Liver (tissue), 9 donors: Measurements from ENCODE around the gene PC. TPM values are rescaled to one million over a fixed set of nuclear protein-coding genes. Genes with fewer than 3 reads are reported as not detected.

Experiments used
- DNase-seq: peaks from one replicate; pipeline ENCODE4 v3.0.0-alpha.2; 2017; ENCODE audit warnings: low spot score
- H3K27ac ChIP-seq, 2 donors: one replicate each; pipeline ENCODE4 v1.7.0; 2013; ENCODE audit warnings: inconsistent platforms in 2 of 2, low read length in 2 of 2, control low read depth in 1 of 2, low read depth in 1 of 2, mild to moderate bottlenecking in 1 of 2
- H3K27me3 ChIP-seq, 4 donors: one replicate each; pipeline versions ENCODE4 v1.6.1 to v1.7.0; 2013; ENCODE audit warnings: low read length in 3 of 4, inconsistent platforms in 1 of 4, mild to moderate bottlenecking in 1 of 4, moderate library complexity in 1 of 4; ENCODE audit not compliant: control insufficient read depth in 4 of 4, insufficient read depth in 4 of 4
- H3K36me3 ChIP-seq, 4 donors: one replicate each; pipeline versions ENCODE4 v1.6.1 to v1.7.0; 2013; ENCODE audit warnings: low read length in 3 of 4, mild to moderate bottlenecking in 3 of 4, low read depth in 1 of 4, moderate library complexity in 1 of 4; ENCODE audit not compliant: control insufficient read depth in 4 of 4, insufficient read depth in 3 of 4
- H3K4me1 ChIP-seq, 4 donors: one replicate each; pipeline versions ENCODE4 v1.6.1 to v1.7.0; 2013; ENCODE audit warnings: low read length in 3 of 4, mild to moderate bottlenecking in 3 of 4, moderate library complexity in 1 of 4; ENCODE audit not compliant: control insufficient read depth in 4 of 4, insufficient read depth in 4 of 4
- H3K4me3 ChIP-seq, 3 donors: one replicate each; pipeline versions ENCODE4 v1.6.1 to v1.7.0; 2013; ENCODE audit warnings: low read length in 3 of 3, control low read depth in 1 of 3, low read depth in 1 of 3, mild to moderate bottlenecking in 1 of 3
- H3K9ac ChIP-seq, 2 donors: one replicate each; pipeline ENCODE4 v1.7.0; 2013; ENCODE audit warnings: low read length in 2 of 2, mild to moderate bottlenecking in 2 of 2, moderate library complexity in 2 of 2, control low read depth in 1 of 2, low read depth in 1 of 2
- H3K9me3 ChIP-seq, 4 donors: one replicate each; pipeline versions ENCODE4 v1.6.1 to v1.7.0; 2013; ENCODE audit warnings: low read length in 3 of 4; ENCODE audit not compliant: control insufficient read depth in 4 of 4
- EGR1 ChIP-seq, 2 donors: IDR thresholded peaks; 2 replicates each; pipeline ENCODE4 v1.6.1; 2016 to 2018; ENCODE audit warnings: antibody characterized with exemption in 2 of 2, low read depth in 2 of 2
- FOXA2 ChIP-seq: IDR thresholded peaks from 2 replicates; pipeline ENCODE4 v1.6.1; 2016; ENCODE audit warnings: antibody characterized with exemption
- GABPA ChIP-seq, 2 donors: IDR thresholded peaks in 1 of 2; conservative IDR thresholded peaks in 1 of 2; 2 replicates each; pipeline ENCODE4 v1.6.1; 2016; ENCODE audit warnings: antibody characterized with exemption in 2 of 2, mild to moderate bottlenecking in 1 of 2, moderate library complexity in 1 of 2
- HNF4A ChIP-seq, 2 donors: conservative IDR thresholded peaks; 2 replicates each; pipeline ENCODE4 v1.6.1; 2016; ENCODE audit warnings: antibody characterized with exemption in 2 of 2, mild to moderate bottlenecking in 2 of 2
- JUND ChIP-seq, 2 donors: IDR thresholded peaks; 2 replicates each; pipeline ENCODE4 v1.6.1; 2016; ENCODE audit warnings: antibody characterized with exemption in 2 of 2
- NR2F2 ChIP-seq: IDR thresholded peaks from 2 replicates; pipeline ENCODE4 v1.6.1; 2016; ENCODE audit warnings: antibody characterized with exemption
- RXRA ChIP-seq, 2 donors: IDR thresholded peaks; 2 replicates each; pipeline ENCODE4 v1.6.1; 2017 to 2018; ENCODE audit warnings: antibody characterized with exemption in 2 of 2, mild to moderate bottlenecking in 1 of 2
- SP1 ChIP-seq: IDR thresholded peaks from 2 replicates; pipeline ENCODE4 v1.6.1; 2018; ENCODE audit warnings: antibody characterized with exemption, mild to moderate bottlenecking
- TAF1 ChIP-seq: conservative IDR thresholded peaks from 2 replicates; pipeline ENCODE4 v1.6.1; 2016; ENCODE audit warnings: antibody characterized with exemption, mild to moderate bottlenecking
- YY1 ChIP-seq: IDR thresholded peaks from 2 replicates; pipeline ENCODE4 v1.6.1; 2016; ENCODE audit warnings: antibody characterized with exemption, mild to moderate bottlenecking
- WGBS: extraction: QIAGEN DNeasy Blood & Tissue Kit; methylation state at CpG from one replicate; pipeline ENCODE4 v1.1.7; 2013; 5-methylcytosine and 5-hydroxymethylcytosine counted together
- polyA plus RNA-seq, 2 donors: library from polyadenylated mRNA; stranded (reverse) in 1 of 2; unstranded in 1 of 2; fragments of 200-250 nt in 1 of 2; fragments of >200 nt in 1 of 2; fragmentation: Nextera tagmentation in 1 of 2; extraction: Ambion mirVana in 1 of 2; gene quantifications; one replicate each; pipeline versions ENCODE4 v1.2.1 to v1.2.3, GENCODE V29; 2013 to 2015
- total RNA-seq, 2 donors: library from RNA; depleted of rRNA; stranded (reverse); fragments of >200 nt; gene quantifications; one replicate each; pipeline ENCODE4 v1.2.3, GENCODE V29; 2014
- TF ChIP-seq, protein P1 (sequence below): IDR thresholded peaks from 2 replicates; pipeline ENCODE4 v1.6.1; 2016; ENCODE audit warnings: antibody characterized with exemption
- TF ChIP-seq, protein P2 (sequence below): IDR thresholded peaks from 2 replicates; pipeline ENCODE4 v1.6.1; 2016; ENCODE audit warnings: antibody characterized with exemption
- TF ChIP-seq, protein P3 (sequence below): IDR thresholded peaks from 2 replicates; pipeline ENCODE4 v1.6.1; 2016; ENCODE audit warnings: antibody characterized with exemption, mild to moderate bottlenecking
- TF ChIP-seq, protein P4 (sequence below): fragments of 150-350 bp; IDR thresholded peaks from 2 replicates; pipeline ENCODE4 v1.5.1; 2017; ENCODE audit warnings: improper control_type of control experiment, low read depth, low read length; ENCODE audit not compliant: missing input control
- TF ChIP-seq, protein P5 (sequence below): IDR thresholded peaks from 2 replicates; pipeline ENCODE4 v1.6.1; 2016; ENCODE audit warnings: antibody characterized with exemption
- donor health status: healthy.
- donor health status: healthy.
- donor health status: healthy.
- donor health status: healthy.
- donor health status: healthy.

PC gene
- total and polyA plus RNA-seq, 4 donors, result 144 to 583 (median 296) TPM

DNA sequence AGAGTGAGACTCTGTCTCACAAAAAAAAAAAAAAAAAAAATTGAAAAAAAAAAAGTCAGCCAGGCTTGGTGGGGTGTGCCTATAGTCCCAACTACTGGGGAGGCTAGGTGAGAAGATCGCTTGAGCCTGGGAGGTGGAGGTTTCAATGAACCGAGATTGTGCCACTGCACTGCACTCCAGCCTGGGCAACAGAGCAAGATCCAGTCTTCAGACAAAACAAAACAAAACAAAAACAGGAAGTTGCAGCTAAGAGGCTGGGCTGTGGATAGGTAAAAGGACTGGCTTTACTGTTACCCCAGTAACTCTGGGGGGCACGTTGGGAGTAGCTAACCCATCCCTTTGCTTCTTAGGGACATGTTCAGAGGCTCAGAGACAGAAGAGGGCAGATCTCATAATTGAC lies 6.3 kb upstream of the PC start:
- Histone ChIP-seq H3K36me3 (no peaks in the 10 kb centered on the region), H3K27me3 (no peaks in the 10 kb centered on the region), H3K27ac (no peak overlapping the region), H3K4me3 (no peak overlapping the region), H3K4me1 (peaks cover 4 to 10% (median 6%) of the 10 kb centered on the region in 4 donors), H3K9ac (no peak overlapping the region), H3K9me3 (no peaks in the 10 kb centered on the region)
- DNase-seq, result no peak
- 85% methylated on average over 3 of the region's 3 CpGs for WGBS
- TF ChIP-seq GABPA (IDR thresholded peaks at IDR 0.05 in 1 of 2, conservative IDR thresholded peaks at IDR 0.05 in 1 of 2) (no peak), HNF4A (conservative IDR thresholded peaks at IDR 0.05) (no peak), NR2F2 (no peak), RXRA (IDR thresholded peaks at IDR 0.05) (no peak), FOXA2 (no peak), TAF1 (no peak), SP1 (no peak), EGR1 (IDR thresholded peaks at IDR 0.05; ENCODE audit: low read depth in 2 of 2) (no peak), JUND (IDR thresholded peaks at IDR 0.05) (no peak)
- TF ChIP-seq, protein P1, sequence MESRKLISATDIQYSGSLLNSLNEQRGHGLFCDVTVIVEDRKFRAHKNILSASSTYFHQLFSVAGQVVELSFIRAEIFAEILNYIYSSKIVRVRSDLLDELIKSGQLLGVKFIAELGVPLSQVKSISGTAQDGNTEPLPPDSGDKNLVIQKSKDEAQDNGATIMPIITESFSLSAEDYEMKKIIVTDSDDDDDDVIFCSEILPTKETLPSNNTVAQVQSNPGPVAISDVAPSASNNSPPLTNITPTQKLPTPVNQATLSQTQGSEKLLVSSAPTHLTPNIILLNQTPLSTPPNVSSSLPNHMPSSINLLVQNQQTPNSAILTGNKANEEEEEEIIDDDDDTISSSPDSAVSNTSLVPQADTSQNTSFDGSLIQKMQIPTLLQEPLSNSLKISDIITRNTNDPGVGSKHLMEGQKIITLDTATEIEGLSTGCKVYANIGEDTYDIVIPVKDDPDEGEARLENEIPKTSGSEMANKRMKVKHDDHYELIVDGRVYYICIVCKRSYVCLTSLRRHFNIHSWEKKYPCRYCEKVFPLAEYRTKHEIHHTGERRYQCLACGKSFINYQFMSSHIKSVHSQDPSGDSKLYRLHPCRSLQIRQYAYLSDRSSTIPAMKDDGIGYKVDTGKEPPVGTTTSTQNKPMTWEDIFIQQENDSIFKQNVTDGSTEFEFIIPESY, result no peak
- TF ChIP-seq, protein P2, sequence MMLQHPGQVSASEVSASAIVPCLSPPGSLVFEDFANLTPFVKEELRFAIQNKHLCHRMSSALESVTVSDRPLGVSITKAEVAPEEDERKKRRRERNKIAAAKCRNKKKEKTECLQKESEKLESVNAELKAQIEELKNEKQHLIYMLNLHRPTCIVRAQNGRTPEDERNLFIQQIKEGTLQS, result no peak
- TF ChIP-seq, protein P3, sequence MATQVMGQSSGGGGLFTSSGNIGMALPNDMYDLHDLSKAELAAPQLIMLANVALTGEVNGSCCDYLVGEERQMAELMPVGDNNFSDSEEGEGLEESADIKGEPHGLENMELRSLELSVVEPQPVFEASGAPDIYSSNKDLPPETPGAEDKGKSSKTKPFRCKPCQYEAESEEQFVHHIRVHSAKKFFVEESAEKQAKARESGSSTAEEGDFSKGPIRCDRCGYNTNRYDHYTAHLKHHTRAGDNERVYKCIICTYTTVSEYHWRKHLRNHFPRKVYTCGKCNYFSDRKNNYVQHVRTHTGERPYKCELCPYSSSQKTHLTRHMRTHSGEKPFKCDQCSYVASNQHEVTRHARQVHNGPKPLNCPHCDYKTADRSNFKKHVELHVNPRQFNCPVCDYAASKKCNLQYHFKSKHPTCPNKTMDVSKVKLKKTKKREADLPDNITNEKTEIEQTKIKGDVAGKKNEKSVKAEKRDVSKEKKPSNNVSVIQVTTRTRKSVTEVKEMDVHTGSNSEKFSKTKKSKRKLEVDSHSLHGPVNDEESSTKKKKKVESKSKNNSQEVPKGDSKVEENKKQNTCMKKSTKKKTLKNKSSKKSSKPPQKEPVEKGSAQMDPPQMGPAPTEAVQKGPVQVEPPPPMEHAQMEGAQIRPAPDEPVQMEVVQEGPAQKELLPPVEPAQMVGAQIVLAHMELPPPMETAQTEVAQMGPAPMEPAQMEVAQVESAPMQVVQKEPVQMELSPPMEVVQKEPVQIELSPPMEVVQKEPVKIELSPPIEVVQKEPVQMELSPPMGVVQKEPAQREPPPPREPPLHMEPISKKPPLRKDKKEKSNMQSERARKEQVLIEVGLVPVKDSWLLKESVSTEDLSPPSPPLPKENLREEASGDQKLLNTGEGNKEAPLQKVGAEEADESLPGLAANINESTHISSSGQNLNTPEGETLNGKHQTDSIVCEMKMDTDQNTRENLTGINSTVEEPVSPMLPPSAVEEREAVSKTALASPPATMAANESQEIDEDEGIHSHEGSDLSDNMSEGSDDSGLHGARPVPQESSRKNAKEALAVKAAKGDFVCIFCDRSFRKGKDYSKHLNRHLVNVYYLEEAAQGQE, result no peak
- TF ChIP-seq, protein P4, sequence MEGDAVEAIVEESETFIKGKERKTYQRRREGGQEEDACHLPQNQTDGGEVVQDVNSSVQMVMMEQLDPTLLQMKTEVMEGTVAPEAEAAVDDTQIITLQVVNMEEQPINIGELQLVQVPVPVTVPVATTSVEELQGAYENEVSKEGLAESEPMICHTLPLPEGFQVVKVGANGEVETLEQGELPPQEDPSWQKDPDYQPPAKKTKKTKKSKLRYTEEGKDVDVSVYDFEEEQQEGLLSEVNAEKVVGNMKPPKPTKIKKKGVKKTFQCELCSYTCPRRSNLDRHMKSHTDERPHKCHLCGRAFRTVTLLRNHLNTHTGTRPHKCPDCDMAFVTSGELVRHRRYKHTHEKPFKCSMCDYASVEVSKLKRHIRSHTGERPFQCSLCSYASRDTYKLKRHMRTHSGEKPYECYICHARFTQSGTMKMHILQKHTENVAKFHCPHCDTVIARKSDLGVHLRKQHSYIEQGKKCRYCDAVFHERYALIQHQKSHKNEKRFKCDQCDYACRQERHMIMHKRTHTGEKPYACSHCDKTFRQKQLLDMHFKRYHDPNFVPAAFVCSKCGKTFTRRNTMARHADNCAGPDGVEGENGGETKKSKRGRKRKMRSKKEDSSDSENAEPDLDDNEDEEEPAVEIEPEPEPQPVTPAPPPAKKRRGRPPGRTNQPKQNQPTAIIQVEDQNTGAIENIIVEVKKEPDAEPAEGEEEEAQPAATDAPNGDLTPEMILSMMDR, result no peak
- TF ChIP-seq, protein P5, sequence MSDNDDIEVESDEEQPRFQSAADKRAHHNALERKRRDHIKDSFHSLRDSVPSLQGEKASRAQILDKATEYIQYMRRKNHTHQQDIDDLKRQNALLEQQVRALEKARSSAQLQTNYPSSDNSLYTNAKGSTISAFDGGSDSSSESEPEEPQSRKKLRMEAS, result no peak

DNA sequence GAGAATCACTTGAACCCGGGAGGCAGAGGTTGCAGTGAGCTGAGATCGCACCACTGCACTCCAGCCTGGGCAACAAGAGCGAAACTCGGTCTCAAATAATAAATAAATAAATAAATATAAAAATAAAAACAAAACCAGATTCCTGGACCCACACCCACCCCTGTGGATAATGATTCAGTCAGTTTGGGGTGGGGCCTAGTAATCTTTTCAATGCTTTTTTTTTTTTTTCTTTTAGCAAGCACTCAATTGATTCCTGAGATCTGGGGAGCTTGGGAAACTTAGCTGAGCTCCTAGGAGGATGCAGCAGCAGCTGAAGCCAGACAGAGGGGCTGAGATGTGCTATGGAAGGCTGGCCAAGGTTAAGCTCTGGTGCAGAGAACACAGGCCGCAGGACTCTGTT lies 4.6 kb upstream of the PC start:
- no peaks in the 10 kb centered on the region for H3K9me3 ChIP-seq
- no peaks in the 10 kb centered on the region for H3K36me3 ChIP-seq
- TF ChIP-seq, protein P5, result no peak
- TF ChIP-seq YY1, result no peak
- H3K9ac ChIP-seq, result no peak overlapping the region
- over 99% methylated on average over 5 of the region's 5 CpGs for WGBS
- no peak overlapping the region for H3K4me3 ChIP-seq
- H3K4me1 ChIP-seq, result peaks cover 5 to 17% (median 14%) of the 10 kb centered on the region in 4 donors
- DNase-seq, result no peak
- no peaks in the 10 kb centered on the region for H3K27me3 ChIP-seq
- no peak overlapping the region for H3K27ac ChIP-seq
